ENCODE measurements around the gene NFIB.

DNA sequence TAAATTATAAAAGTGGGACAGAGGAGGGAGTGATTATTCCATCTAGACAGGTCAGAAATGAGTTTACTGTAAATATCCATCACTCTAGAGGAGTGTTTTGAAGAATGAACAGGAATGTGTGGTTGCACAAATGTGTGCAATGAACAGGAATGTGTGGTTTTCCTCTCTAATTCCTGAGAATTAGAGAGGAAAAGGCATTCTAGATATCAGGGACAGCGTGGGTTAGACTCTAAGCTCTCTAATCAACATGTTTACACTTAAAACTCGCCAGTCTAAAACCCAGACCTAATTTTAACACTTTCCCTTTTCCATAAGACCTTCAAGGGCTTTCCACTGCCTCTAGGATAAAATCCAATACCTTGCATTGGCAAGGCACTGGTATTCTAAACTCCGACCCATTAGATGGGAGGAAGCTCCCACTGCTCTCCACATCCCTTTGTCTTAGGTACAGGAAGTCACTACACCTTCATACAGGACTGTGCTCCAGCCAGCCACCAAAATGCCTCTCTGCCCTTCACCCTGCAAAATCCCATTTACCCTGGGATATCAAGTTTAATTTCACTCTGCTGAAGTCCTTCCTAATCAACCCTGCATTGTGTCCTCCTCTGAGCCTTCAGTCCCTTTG lies 67.9 kb downstream of the NFIB start:
- TF ChIP-seq CTCF (IDR thresholded peaks at IDR 0.05) (no peak), POLR2A (IDR thresholded peaks at IDR 0.05) (no peak)

Measured in uterus (tissue), 2 donors.